NCI-H2029 treated with DMSO at 0.1 percent for 48 hours (cell line): ENCODE measurements around the gene PSMB9.
"Not testable (repeated sequence)": the region's sequence is repeated elsewhere in the genome, so short reads cannot be mapped to it uniquely, and the experiment has no call there.

ENCODE experiments used
- DNase-seq: peaks from one replicate; lab custom pipeline; 2025; lab: John Stamatoyannopoulos, UW

Gene PSMB9

GRCh38 chr6:32860674-32861073 is 6.7 kb downstream of the PSMB9 start:
- no peak for DNase-seq

GRCh38 chr6:32862725-32863124 is 8.7 kb downstream of the PSMB9 start:
- no peak for DNase-seq

GRCh38 chr6:32865724-32866443 is 11.9 kb downstream of the PSMB9 start:
- no peak for DNase-seq

- DNase-seq, result no peak
These were observed 13.1 kb downstream of the PSMB9 start for GRCh38 chr6:32867022-32867477.

- no peak for DNase-seq
These were observed 13.7 kb downstream of the PSMB9 start for GRCh38 chr6:32867554-32868256.

- DNase-seq, result peak; percentile 50
These were observed 14.3 kb downstream of the PSMB9 start for GRCh38 chr6:32868257-32868788.

GRCh38 chr6:32873947-32874346 is 20.0 kb downstream of the PSMB9 start:
- not testable (repeated sequence) for DNase-seq

- no peak for DNase-seq
These were observed 22.6 kb downstream of the PSMB9 start for GRCh38 chr6:32876603-32877002.

GRCh38 chr6:32879691-32880090 is 25.7 kb downstream of the PSMB9 start:
- DNase-seq, result no peak

- not testable (repeated sequence) for DNase-seq
These were observed 27.0 kb downstream of the PSMB9 start for GRCh38 chr6:32880962-32881361.

- no peak for DNase-seq
These were observed 28.9 kb downstream of the PSMB9 start for GRCh38 chr6:32882879-32883250.

- no peak for DNase-seq
These were observed 29.8 kb downstream of the PSMB9 start for GRCh38 chr6:32883789-32884188.

GRCh38 chr6:32885698-32886286 is 31.8 kb downstream of the PSMB9 start:
- peak; percentile 75 for DNase-seq

- no peak for DNase-seq
These were observed 32.8 kb downstream of the PSMB9 start for GRCh38 chr6:32886681-32887383.

- DNase-seq, result no peak
These were observed 33.6 kb downstream of the PSMB9 start for GRCh38 chr6:32887616-32888015.

- no peak for DNase-seq
These were observed 34.6 kb downstream of the PSMB9 start for GRCh38 chr6:32888576-32888975.

GRCh38 chr6:32889533-32889932 is 35.5 kb downstream of the PSMB9 start:
- DNase-seq, result no peak

GRCh38 chr6:32890831-32891230 is 36.8 kb downstream of the PSMB9 start:
- DNase-seq, result no peak

- peak; percentile 97 for DNase-seq
These were observed 40.4 kb downstream of the PSMB9 start for GRCh38 chr6:32894085-32895005.

- DNase-seq, result no peak
These were observed 41.0 kb downstream of the PSMB9 start for GRCh38 chr6:32895006-32895345.

GRCh38 chr6:32903952-32904351 is 50.0 kb downstream of the PSMB9 start:
- DNase-seq, result no peak
